ENCODE data around the gene PDE10A.
A peak's percentile ranks its signal among the peaks of the same experiment; 100 is the strongest.
"Not testable (repeated sequence)": the region's sequence is repeated elsewhere in the genome, so short reads cannot be mapped to it uniquely, and the experiment has no call there.

Gene PDE10A

DNA sequence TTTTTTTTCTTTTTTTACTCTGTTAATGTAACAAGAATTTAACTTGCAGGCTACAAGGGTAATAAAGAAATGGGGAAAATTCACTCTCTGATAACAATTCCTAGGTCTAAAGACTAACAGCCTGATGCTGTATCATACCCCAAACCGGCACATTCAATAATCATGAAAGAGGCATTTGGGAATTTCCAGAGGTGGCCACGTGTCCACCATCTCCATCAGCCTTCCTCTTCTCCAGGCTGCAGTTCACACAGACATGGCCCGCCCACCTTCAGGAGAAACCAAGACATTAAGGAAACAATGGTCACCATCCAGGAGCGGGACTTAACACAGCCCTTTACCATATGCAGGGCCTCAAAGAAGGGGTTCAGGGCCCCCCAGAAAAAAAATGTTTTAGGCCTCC, 44.8 kb downstream of the PDE10A start:
- Histone ChIP-seq H3K36me3 (ENCODE audit: control insufficient read depth in 1 of 2, insufficient read depth in 2 of 2, low read length in 2 of 2) (no peaks in the 10 kb centered on the region), H3K9me3 (ENCODE audit: control insufficient read depth in 1 of 2, low read length in 2 of 2) (no peaks in the 10 kb centered on the region), H3K27ac (ENCODE audit: low read length) (no peak overlapping the region), H3K4me1 (ENCODE audit: control insufficient read depth in 1 of 2, insufficient read depth in 2 of 2, low read length in 2 of 2) (peaks cover 0 to 4% of the 10 kb centered on the region in 2 donors), H3K27me3 (ENCODE audit: low read depth, low read length) (no peaks in the 10 kb centered on the region), H3K4me3 (ENCODE audit: low read depth in 1 of 2, low read length in 2 of 2) (no peak overlapping the region)

- no peaks in the 10 kb centered on the region for H3K27me3 ChIP-seq (ENCODE audit: low read depth, low read length)
- H3K9me3 ChIP-seq (ENCODE audit: control insufficient read depth in 1 of 2, low read length in 2 of 2): no peaks in the 10 kb centered on the region
- no peaks in the 10 kb centered on the region for H3K36me3 ChIP-seq (ENCODE audit: control insufficient read depth in 1 of 2, insufficient read depth in 2 of 2, low read length in 2 of 2)
- H3K4me1 ChIP-seq (ENCODE audit: control insufficient read depth in 1 of 2, insufficient read depth in 2 of 2, low read length in 2 of 2): peaks cover 0 to 4% of the 10 kb centered on the region in 2 donors
- no peak overlapping the region for H3K4me3 ChIP-seq (ENCODE audit: low read depth in 1 of 2, low read length in 2 of 2)
- no peak overlapping the region for H3K27ac ChIP-seq (ENCODE audit: low read length)
These were observed 45.5 kb downstream of the PDE10A start for GRCh38 chr6:165617528-165617927.

- Histone ChIP-seq H3K36me3 (ENCODE audit: control insufficient read depth in 1 of 2, insufficient read depth in 2 of 2, low read length in 2 of 2) (no peaks in the 10 kb centered on the region), H3K9me3 (ENCODE audit: control insufficient read depth in 1 of 2, low read length in 2 of 2) (no peaks in the 10 kb centered on the region), H3K27me3 (ENCODE audit: low read depth, low read length) (no peaks in the 10 kb centered on the region), H3K4me1 (ENCODE audit: control insufficient read depth in 1 of 2, insufficient read depth in 2 of 2, low read length in 2 of 2) (peaks cover 0 to 4% of the 10 kb centered on the region in 2 donors), H3K4me3 (ENCODE audit: low read depth in 1 of 2, low read length in 2 of 2) (peak overlapping the region; percentile 13 to 45), H3K27ac (ENCODE audit: low read length) (no peak overlapping the region)
These were observed 46.9 kb downstream of the PDE10A start for GRCh38 chr6:165616116-165616515.

GRCh38 chr6:165615636-165616035, 47.4 kb downstream of the PDE10A start:
- peaks cover 0 to 4% of the 10 kb centered on the region in 2 donors for H3K4me1 ChIP-seq (ENCODE audit: control insufficient read depth in 1 of 2, insufficient read depth in 2 of 2, low read length in 2 of 2)
- no peaks in the 10 kb centered on the region for H3K27me3 ChIP-seq (ENCODE audit: low read depth, low read length)
- H3K36me3 ChIP-seq (ENCODE audit: control insufficient read depth in 1 of 2, insufficient read depth in 2 of 2, low read length in 2 of 2): no peaks in the 10 kb centered on the region
- no peaks in the 10 kb centered on the region for H3K9me3 ChIP-seq (ENCODE audit: control insufficient read depth in 1 of 2, low read length in 2 of 2)
- peak overlapping the region; percentile 13 to 45 for H3K4me3 ChIP-seq (ENCODE audit: low read depth in 1 of 2, low read length in 2 of 2)
- H3K27ac ChIP-seq (ENCODE audit: low read length): no peak overlapping the region

GRCh38 chr6:165611294-165611693, 51.7 kb downstream of the PDE10A start:
- Histone ChIP-seq H3K27ac (ENCODE audit: low read length) (no peak overlapping the region), H3K36me3 (ENCODE audit: control insufficient read depth in 1 of 2, insufficient read depth in 2 of 2, low read length in 2 of 2) (no peaks in the 10 kb centered on the region), H3K27me3 (ENCODE audit: low read depth, low read length) (no peaks in the 10 kb centered on the region), H3K9me3 (ENCODE audit: control insufficient read depth in 1 of 2, low read length in 2 of 2) (no peaks in the 10 kb centered on the region), H3K4me1 (ENCODE audit: control insufficient read depth in 1 of 2, insufficient read depth in 2 of 2, low read length in 2 of 2) (peaks cover 0 to 1% of the 10 kb centered on the region in 2 donors), H3K4me3 (ENCODE audit: low read depth in 1 of 2, low read length in 2 of 2) (no peak overlapping the region)

- H3K9me3 ChIP-seq (ENCODE audit: control insufficient read depth in 1 of 2, low read length in 2 of 2); H3K4me1 ChIP-seq (ENCODE audit: control insufficient read depth in 1 of 2, insufficient read depth in 2 of 2, low read length in 2 of 2); H3K27me3 ChIP-seq (ENCODE audit: low read depth, low read length); H3K36me3 ChIP-seq (ENCODE audit: control insufficient read depth in 1 of 2, insufficient read depth in 2 of 2, low read length in 2 of 2); H3K4me3 ChIP-seq (ENCODE audit: low read depth in 1 of 2, low read length in 2 of 2); H3K27ac ChIP-seq (ENCODE audit: low read length): not testable (repeated sequence)
These were observed 54.5 kb downstream of the PDE10A start for GRCh38 chr6:165608577-165608976.

DNA sequence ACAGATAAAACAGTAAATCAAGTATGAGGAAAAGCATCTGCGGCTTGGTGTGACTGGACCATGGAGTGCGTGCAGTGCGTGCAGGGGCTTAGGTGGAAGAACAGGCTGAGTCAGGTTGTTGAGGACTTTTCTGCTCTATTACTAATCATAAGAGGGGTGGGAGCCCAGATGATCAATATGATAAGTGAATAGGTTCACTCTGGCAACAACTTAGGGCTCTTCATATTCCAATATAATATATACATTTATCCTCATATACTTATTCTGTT, 56.4 kb downstream of the PDE10A start:
- H3K27ac ChIP-seq (ENCODE audit: low read length): no peak overlapping the region
- H3K27me3 ChIP-seq (ENCODE audit: low read depth, low read length): no peaks in the 10 kb centered on the region
- no peaks in the 10 kb centered on the region for H3K4me1 ChIP-seq (ENCODE audit: control insufficient read depth in 1 of 2, insufficient read depth in 2 of 2, low read length in 2 of 2)
- H3K9me3 ChIP-seq (ENCODE audit: control insufficient read depth in 1 of 2, low read length in 2 of 2): no peaks in the 10 kb centered on the region
- H3K36me3 ChIP-seq (ENCODE audit: control insufficient read depth in 1 of 2, insufficient read depth in 2 of 2, low read length in 2 of 2): no peaks in the 10 kb centered on the region
- H3K4me3 ChIP-seq (ENCODE audit: low read depth in 1 of 2, low read length in 2 of 2): no peak overlapping the region

DNA sequence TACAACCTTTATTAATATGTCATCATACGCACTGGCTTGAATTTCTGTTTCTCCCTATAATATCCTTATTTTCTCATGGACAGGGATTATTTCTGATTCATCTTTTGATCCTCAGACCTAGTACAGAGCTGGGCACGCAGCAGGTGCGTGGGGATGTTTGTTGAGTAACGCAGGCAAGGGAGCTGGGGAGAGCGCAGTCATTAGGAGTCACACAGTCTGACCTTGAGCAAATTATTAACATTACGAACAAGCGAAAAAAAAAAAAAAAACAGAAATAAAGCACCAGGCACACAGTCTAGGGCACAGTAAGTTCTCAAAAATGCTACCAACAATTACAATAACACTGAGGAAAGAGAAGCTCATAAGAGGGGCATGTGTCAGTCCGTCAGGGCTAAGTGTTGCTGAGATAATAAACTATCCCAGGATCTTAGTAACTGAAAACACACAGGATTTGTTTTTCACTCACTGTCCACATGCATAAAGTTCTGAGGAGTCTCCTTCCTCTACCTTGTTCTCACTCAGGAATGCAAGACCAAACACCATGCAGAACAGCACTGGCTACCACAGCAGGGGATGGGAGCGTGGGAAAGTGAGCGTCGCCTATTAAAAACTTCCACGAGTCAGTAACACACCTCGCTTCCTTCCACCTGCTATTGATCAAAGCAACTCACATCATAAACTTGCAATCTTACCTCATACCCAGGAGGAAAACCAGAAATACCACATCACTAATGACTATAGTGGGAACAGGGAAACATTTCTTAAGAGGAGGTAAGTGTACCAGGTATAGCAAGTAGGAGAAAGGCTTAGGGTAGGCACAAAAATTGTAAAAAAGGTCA, 56.9 kb downstream of the PDE10A start:
- Histone ChIP-seq H3K36me3 (ENCODE audit: control insufficient read depth in 1 of 2, insufficient read depth in 2 of 2, low read length in 2 of 2) (no peaks in the 10 kb centered on the region), H3K4me3 (ENCODE audit: low read depth in 1 of 2, low read length in 2 of 2) (no peak overlapping the region), H3K4me1 (ENCODE audit: control insufficient read depth in 1 of 2, insufficient read depth in 2 of 2, low read length in 2 of 2) (no peaks in the 10 kb centered on the region), H3K9me3 (ENCODE audit: control insufficient read depth in 1 of 2, low read length in 2 of 2) (no peaks in the 10 kb centered on the region), H3K27me3 (ENCODE audit: low read depth, low read length) (no peaks in the 10 kb centered on the region), H3K27ac (ENCODE audit: low read length) (no peak overlapping the region)

- Histone ChIP-seq H3K4me3 (ENCODE audit: low read depth in 1 of 2, low read length in 2 of 2) (no peak overlapping the region), H3K27me3 (ENCODE audit: low read depth, low read length) (no peaks in the 10 kb centered on the region), H3K9me3 (ENCODE audit: control insufficient read depth in 1 of 2, low read length in 2 of 2) (no peaks in the 10 kb centered on the region), H3K27ac (ENCODE audit: low read length) (no peak overlapping the region), H3K36me3 (ENCODE audit: control insufficient read depth in 1 of 2, insufficient read depth in 2 of 2, low read length in 2 of 2) (no peaks in the 10 kb centered on the region), H3K4me1 (ENCODE audit: control insufficient read depth in 1 of 2, insufficient read depth in 2 of 2, low read length in 2 of 2) (no peaks in the 10 kb centered on the region)
These were observed 57.7 kb downstream of the PDE10A start for GRCh38 chr6:165605182-165605875.

DNA sequence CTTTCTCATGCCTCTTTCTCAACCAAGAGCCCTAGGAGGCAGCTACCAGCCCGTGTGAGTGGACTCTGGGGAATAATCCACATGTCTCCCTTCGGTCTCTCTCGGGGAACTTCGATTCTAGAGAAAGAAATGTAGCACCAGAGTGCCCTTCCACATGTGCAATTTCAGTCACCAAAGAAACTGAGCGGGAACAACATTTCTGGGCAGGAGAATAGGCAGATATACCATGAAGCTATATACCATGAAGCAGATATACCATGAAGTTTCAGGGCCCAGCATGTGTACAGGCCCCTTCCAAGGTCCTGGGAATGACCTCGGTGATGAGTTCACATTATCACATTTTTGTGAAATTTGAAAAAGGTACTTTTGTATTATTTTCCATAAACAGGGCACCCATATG, 60.8 kb downstream of the PDE10A start:
- no peaks in the 10 kb centered on the region for H3K9me3 ChIP-seq (ENCODE audit: control insufficient read depth in 1 of 2, low read length in 2 of 2)

GRCh38 chr6:165600606-165601005, 62.4 kb downstream of the PDE10A start:
- no peaks in the 10 kb centered on the region for H3K4me1 ChIP-seq (ENCODE audit: control insufficient read depth in 1 of 2, insufficient read depth in 2 of 2, low read length in 2 of 2)
- no peaks in the 10 kb centered on the region for H3K9me3 ChIP-seq (ENCODE audit: control insufficient read depth in 1 of 2, low read length in 2 of 2)
- H3K27me3 ChIP-seq (ENCODE audit: low read depth, low read length): no peaks in the 10 kb centered on the region
- H3K4me3 ChIP-seq (ENCODE audit: low read depth in 1 of 2, low read length in 2 of 2): no peak overlapping the region
- H3K27ac ChIP-seq (ENCODE audit: low read length): no peak overlapping the region
- no peaks in the 10 kb centered on the region for H3K36me3 ChIP-seq (ENCODE audit: control insufficient read depth in 1 of 2, insufficient read depth in 2 of 2, low read length in 2 of 2)

More for the DNA sequence above, 60.8 kb downstream of the PDE10A start:
- no peaks in the 10 kb centered on the region for H3K4me1 ChIP-seq (ENCODE audit: control insufficient read depth in 1 of 2, insufficient read depth in 2 of 2, low read length in 2 of 2)
- no peaks in the 10 kb centered on the region for H3K36me3 ChIP-seq (ENCODE audit: control insufficient read depth in 1 of 2, insufficient read depth in 2 of 2, low read length in 2 of 2)
- H3K27me3 ChIP-seq (ENCODE audit: low read depth, low read length): no peaks in the 10 kb centered on the region
- no peak overlapping the region for H3K27ac ChIP-seq (ENCODE audit: low read length)
- no peak overlapping the region for H3K4me3 ChIP-seq (ENCODE audit: low read depth in 1 of 2, low read length in 2 of 2)

Data from muscle layer of duodenum (tissue), 2 donors.